ENCODE results near the gene FBXL20.

FBXL20 gene

DNA sequence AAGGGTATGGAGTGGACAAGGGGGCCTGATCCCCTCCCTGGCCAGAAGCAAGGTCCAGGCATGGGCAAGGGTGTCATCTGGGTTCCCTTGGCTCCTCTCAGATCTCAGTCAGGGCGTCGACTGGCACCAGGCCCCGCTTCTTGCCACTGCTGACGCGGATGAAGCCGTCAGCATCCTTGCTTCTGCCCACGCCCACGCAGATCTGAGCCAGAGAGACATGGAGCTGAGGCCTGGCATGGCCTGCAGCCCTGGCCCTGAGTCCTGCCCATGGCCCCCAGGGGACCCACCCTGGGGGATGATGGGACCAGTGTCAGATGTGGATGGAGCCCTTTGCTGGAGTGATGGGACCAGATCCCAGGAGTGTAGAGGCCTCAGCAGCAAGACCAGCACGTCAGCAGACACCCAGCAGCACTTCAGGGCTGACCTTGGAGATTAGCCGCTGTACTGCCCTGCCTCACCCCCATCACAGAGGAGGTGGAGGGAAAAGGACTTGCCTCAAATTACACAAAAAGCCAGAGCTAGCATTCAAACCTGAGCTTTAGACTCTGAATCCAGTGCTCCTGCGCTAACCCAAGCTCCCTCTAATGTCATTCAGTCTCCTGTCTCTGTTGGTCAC lies 189.1 kb downstream of the FBXL20 start:
- TF ChIP-seq GATA1 (IDR thresholded peaks at IDR 0.05; ENCODE audit: low read depth, low read length) (no peak), POLR2A (IDR thresholded peaks at IDR 0.05; ENCODE audit: low read length) (no peak)
- DNase-seq, result no peak

DNA sequence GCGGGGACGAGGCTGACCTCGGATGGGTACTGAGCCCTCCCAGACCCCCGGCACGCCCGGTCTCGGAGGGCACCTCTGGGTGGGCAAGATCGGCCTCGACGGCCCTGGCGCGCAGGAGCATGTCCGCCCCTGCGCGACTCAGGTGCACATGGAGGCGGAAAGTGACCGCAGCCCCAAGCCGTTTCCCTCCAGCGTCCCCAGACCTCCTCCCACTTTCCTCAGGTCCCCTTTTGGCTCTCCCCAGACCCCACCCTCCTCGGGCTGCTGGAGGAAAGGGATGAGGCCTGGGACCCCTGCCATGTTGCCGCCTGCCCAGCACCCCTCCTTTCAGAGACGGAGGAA lies 191.4 kb downstream of the FBXL20 start:
- no peak for DNase-seq
- TF ChIP-seq GATA1 (IDR thresholded peaks at IDR 0.05; ENCODE audit: low read depth, low read length), result no peak
- TF ChIP-seq POLR2A (IDR thresholded peaks at IDR 0.05; ENCODE audit: low read length), result no peak

GRCh38 chr17:39209317-39210092 lies 191.9 kb downstream of the FBXL20 start:
- peak in 1 of 2 experiments; percentile 34 for DNase-seq
- TF ChIP-seq GATA1 (IDR thresholded peaks at IDR 0.05; ENCODE audit: low read depth, low read length) (no peak), POLR2A (IDR thresholded peaks at IDR 0.05; ENCODE audit: low read length) (no peak)

GRCh38 chr17:39208893-39209292 lies 192.5 kb downstream of the FBXL20 start:
- DNase-seq, result no peak
- no peak for TF ChIP-seq GATA1 (IDR thresholded peaks at IDR 0.05; ENCODE audit: low read depth, low read length)
- TF ChIP-seq POLR2A (IDR thresholded peaks at IDR 0.05; ENCODE audit: low read length), result no peak

DNA sequence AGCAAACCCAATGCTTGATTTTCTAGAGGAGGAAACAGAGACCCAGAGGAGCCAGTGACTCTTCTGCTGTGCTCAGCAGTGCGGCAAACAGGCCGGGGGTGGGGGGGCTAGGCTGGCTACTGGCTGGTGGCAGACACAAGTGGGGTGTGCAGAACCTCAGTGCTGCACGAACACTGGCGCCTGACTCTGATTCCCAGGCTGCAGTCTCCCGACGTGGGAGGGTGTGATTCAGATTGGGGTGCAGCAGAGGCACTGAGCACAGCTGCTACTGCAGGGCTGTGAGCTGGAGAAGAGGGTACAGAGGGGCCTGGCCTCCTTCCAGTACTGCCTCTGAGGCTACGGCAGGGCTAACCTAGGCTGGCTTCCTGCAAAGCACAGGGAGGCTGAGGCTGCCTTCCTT lies 193.3 kb downstream of the FBXL20 start:
- no peak for DNase-seq
- TF ChIP-seq POLR2A (IDR thresholded peaks at IDR 0.05; ENCODE audit: low read length) (no peak), GATA1 (IDR thresholded peaks at IDR 0.05; ENCODE audit: low read depth, low read length) (no peak)

DNA sequence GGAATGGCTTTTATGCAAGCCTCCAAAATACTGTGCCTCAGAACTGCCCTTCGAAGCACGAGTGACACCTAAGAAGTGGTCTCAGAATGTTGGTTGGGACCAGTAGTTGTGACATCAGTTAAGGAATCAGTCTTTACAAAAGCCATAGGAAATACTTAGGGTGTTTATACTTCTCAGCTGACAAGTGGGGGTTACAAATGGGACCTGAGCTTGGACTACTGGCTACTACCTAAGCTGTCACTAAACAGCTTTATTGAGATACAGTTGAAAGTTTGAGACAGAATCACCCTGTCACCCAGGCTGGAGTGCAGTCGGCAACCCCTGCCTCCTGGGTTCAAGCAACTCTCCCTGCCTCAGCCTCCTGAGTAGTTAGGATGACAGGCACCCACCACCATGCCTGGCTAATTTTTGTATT lies 196.3 kb downstream of the FBXL20 start:
- no peak for DNase-seq
- TF ChIP-seq GATA1 (IDR thresholded peaks at IDR 0.05; ENCODE audit: low read depth, low read length) (no peak), POLR2A (IDR thresholded peaks at IDR 0.05; ENCODE audit: low read length) (peak; percentile 42)

GRCh38 chr17:39204245-39204644 lies 197.2 kb downstream of the FBXL20 start:
- no peak for DNase-seq
- no peak for TF ChIP-seq GATA1 (IDR thresholded peaks at IDR 0.05; ENCODE audit: low read depth, low read length)
- no peak for TF ChIP-seq POLR2A (IDR thresholded peaks at IDR 0.05; ENCODE audit: low read length)
